ENCODE results near the gene SIPA1L3. TPM values are rescaled to one million over a fixed set of nuclear protein-coding genes. Genes with fewer than 3 reads are reported as not detected.

SIPA1L3 gene
- total and polyA plus RNA-seq, 2 of the 13 experiments (the other 11 are each of a cell fraction or from before 2014, with no cell fraction given): 5.5 to 7.7 TPM

- TF ChIP-seq ZNF614 (CRISPR knock-in tag; IDR thresholded peaks at IDR 0.05; ENCODE audit: borderline replicate concordance) (peak; percentile 27; the same call in 1 of the 2 replicates), ZMYM4 (CRISPR knock-in tag; IDR thresholded peaks at IDR 0.05) (peak; percentile 63), FOXP1 (IDR thresholded peaks at IDR 0.05) (no peak), FOXP1 (CRISPR knock-in tag; IDR thresholded peaks at IDR 0.05) (peak; percentile 72), RXRB (CRISPR knock-in tag; IDR thresholded peaks at IDR 0.05; ENCODE audit: borderline replicate concordance) (peak; percentile 60; the same call in 1 of the 2 replicates), NKX3-1 (CRISPR knock-in tag; IDR thresholded peaks at IDR 0.05) (0 out of 2 replicates have a peak, but pooled peaks have one; percentile 51), ZNF574 (CRISPR knock-in tag; IDR thresholded peaks at IDR 0.05) (no peak), AGO1 (IDR thresholded peaks at IDR 0.05; ENCODE audit: low read depth, low read length, poor library complexity, severe bottlenecking) (no peak), ZNF317 (CRISPR knock-in tag; IDR thresholded peaks at IDR 0.05) (0 out of 2 replicates have a peak, but pooled peaks have one; percentile 48), TEAD3 (CRISPR knock-in tag; optimal IDR thresholded peaks at IDR 0.05; ENCODE audit: borderline replicate concordance) (peak; percentile 58), ZMYM3 (CRISPR knock-in tag; IDR thresholded peaks at IDR 0.05) (peak; percentile 14; the same call in 1 of the 2 replicates), GATAD2A (CRISPR knock-in tag; IDR thresholded peaks at IDR 0.05) (peak; percentile 65; the same call in 1 of the 2 replicates), NFE2 (CRISPR knock-in tag; IDR thresholded peaks at IDR 0.05) (no peak), MTF2 (CRISPR knock-in tag; IDR thresholded peaks at IDR 0.05; ENCODE audit: borderline replicate concordance) (no peak), HNF4A (CRISPR knock-in tag; IDR thresholded peaks at IDR 0.05) (peak; percentile 48; the same call in 1 of the 2 replicates), RBM39 (IDR thresholded peaks at IDR 0.05; ENCODE audit: low read depth, low read length, poor library complexity, severe bottlenecking) (no peak), IKZF1 (IDR thresholded peaks at IDR 0.05) (no peak), SETDB1 (CRISPR knock-in tag; IDR thresholded peaks at IDR 0.05; ENCODE audit: borderline replicate concordance) (peak; percentile 64; the same call in 1 of the 2 replicates), ZNF350 (CRISPR knock-in tag; IDR thresholded peaks at IDR 0.05; ENCODE audit: borderline replicate concordance, low read depth) (no peak), HHEX (CRISPR knock-in tag; IDR thresholded peaks at IDR 0.05) (peak; percentile 43; the same call in 1 of the 2 replicates), SIX4 (CRISPR knock-in tag; IDR thresholded peaks at IDR 0.05) (peak; percentile 73; the same call in 1 of the 2 replicates)
- TF ChIP-seq, protein P1, sequence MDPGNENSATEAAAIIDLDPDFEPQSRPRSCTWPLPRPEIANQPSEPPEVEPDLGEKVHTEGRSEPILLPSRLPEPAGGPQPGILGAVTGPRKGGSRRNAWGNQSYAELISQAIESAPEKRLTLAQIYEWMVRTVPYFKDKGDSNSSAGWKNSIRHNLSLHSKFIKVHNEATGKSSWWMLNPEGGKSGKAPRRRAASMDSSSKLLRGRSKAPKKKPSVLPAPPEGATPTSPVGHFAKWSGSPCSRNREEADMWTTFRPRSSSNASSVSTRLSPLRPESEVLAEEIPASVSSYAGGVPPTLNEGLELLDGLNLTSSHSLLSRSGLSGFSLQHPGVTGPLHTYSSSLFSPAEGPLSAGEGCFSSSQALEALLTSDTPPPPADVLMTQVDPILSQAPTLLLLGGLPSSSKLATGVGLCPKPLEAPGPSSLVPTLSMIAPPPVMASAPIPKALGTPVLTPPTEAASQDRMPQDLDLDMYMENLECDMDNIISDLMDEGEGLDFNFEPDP (CRISPR knock-in tag; conservative IDR thresholded peaks at IDR 0.05): no peak
- TF ChIP-seq, protein P2, sequence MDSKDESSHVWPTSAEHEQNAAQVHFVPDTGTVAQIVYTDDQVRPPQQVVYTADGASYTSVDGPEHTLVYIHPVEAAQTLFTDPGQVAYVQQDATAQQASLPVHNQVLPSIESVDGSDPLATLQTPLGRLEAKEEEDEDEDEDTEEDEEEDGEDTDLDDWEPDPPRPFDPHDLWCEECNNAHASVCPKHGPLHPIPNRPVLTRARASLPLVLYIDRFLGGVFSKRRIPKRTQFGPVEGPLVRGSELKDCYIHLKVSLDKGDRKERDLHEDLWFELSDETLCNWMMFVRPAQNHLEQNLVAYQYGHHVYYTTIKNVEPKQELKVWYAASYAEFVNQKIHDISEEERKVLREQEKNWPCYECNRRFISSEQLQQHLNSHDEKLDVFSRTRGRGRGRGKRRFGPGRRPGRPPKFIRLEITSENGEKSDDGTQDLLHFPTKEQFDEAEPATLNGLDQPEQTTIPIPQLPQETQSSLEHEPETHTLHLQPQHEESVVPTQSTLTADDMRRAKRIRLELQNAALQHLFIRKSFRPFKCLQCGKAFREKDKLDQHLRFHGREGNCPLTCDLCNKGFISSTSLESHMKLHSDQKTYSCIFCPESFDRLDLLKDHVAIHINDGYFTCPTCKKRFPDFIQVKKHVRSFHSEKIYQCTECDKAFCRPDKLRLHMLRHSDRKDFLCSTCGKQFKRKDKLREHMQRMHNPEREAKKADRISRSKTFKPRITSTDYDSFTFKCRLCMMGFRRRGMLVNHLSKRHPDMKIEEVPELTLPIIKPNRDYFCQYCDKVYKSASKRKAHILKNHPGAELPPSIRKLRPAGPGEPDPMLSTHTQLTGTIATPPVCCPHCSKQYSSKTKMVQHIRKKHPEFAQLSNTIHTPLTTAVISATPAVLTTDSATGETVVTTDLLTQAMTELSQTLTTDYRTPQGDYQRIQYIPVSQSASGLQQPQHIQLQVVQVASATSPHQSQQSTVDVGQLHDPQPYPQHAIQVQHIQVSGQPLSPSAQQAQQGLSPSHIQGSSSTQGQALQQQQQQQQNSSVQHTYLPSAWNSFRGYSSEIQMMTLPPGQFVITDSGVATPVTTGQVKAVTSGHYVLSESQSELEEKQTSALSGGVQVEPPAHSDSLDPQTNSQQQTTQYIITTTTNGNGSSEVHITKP (CRISPR knock-in tag; IDR thresholded peaks at IDR 0.05; ENCODE audit: low read depth): 0 out of 2 replicates have a peak, but pooled peaks have one; percentile 41
- TF ChIP-seq, protein P3, sequence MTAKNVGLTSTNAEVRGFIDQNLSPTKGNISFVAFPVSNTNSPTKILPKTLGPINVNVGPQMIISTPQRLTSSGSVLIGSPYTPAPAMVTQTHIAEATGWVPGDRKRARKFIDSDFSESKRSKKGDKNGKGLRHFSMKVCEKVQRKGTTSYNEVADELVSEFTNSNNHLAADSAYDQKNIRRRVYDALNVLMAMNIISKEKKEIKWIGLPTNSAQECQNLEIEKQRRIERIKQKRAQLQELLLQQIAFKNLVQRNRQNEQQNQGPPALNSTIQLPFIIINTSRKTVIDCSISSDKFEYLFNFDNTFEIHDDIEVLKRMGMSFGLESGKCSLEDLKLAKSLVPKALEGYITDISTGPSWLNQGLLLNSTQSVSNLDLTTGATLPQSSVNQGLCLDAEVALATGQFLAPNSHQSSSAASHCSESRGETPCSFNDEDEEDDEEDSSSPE (CRISPR knock-in tag; IDR thresholded peaks at IDR 0.05): peak; percentile 66
These were observed 32.2 kb upstream of the SIPA1L3 start (continued) for GRCh38 chr19:37874784-37875183.
